Adrenal gland (tissue), 12 donors: ENCODE measurements around the gene CAMKK1. TPM values are rescaled to one million over a fixed set of nuclear protein-coding genes. Genes with fewer than 3 reads are reported as not detected.
A peak's percentile ranks its signal among the peaks of the same experiment; 100 is the strongest.

Experiments
- DNase-seq, 7 donors: peaks; one replicate each; pipeline ENCODE4 v3.0.0-alpha.2; 2019 to 2020
- H3K27ac ChIP-seq, 5 donors: fragments of 200-600 bp; sonication (generic) in 4 of 5; 1 replicate in 3 of 5; 2 replicates in 2 of 5; pipeline versions ENCODE4 v1.5.1 to v1.8.0; 2016 to 2020; ENCODE audit warnings: mild to moderate bottlenecking in 1 of 5
- H3K27me3 ChIP-seq: fragments of 200-600 bp; 2 replicates; pipeline ENCODE4 v1.8.0; 2021
- H3K36me3 ChIP-seq, 2 donors: fragments of 200-600 bp; replicated peaks in 1 of 2; 1 replicate in 1 of 2; 2 replicates in 1 of 2; pipeline versions ENCODE4 v1.5.1 to v1.8.0; 2018 to 2022
- H3K4me1 ChIP-seq, 2 donors: fragments of 200-600 bp; replicated peaks in 1 of 2; 1 replicate in 1 of 2; 2 replicates in 1 of 2; pipeline versions ENCODE4 v1.5.1 to v1.8.0; 2018 to 2021
- H3K4me3 ChIP-seq, 4 donors: fragments of 200-600 bp; sonication (generic) in 3 of 4; one replicate each; pipeline ENCODE4 v1.5.1; 2016 to 2018
- H3K9me3 ChIP-seq, 3 donors: fragments of 200-600 bp; sonication (generic) in 1 of 3; replicated peaks in 1 of 3; 1 replicate in 2 of 3; 2 replicates in 1 of 3; pipeline versions ENCODE4 v1.5.1 to v1.8.0; 2016 to 2021
- CTCF ChIP-seq, 6 experiments: fragments of 450-650 bp in 4 of 6; fragments of 200-600 bp in 2 of 6; sonication (generic) in 1 of 6; IDR thresholded peaks; 1 replicate in 5 of 6; 2 replicates in 1 of 6; pipeline versions ENCODE4 v1.5.1 to v1.8.0; 2016 to 2021; ENCODE audit warnings: antibody characterized with exemption in 6 of 6, mild to moderate bottlenecking in 2 of 6, moderate library complexity in 1 of 6
- POLR2A ChIP-seq, 2 donors: fragments of 450-650 bp; IDR thresholded peaks; one replicate each; pipeline ENCODE4 v1.6.1; 2017; ENCODE audit warnings: antibody characterized with exemption in 2 of 2, mild to moderate bottlenecking in 2 of 2, moderate library complexity in 1 of 2
- WGBS, 4 donors: extraction: QIAGEN DNeasy Blood & Tissue Kit in 2 of 4; methylation state at CpG; one replicate each; pipeline versions ENCODE4 v1.1.5 to v1.1.7; 2013 to 2017; 5-methylcytosine and 5-hydroxymethylcytosine counted together
- intact Hi-C, 2 donors: fragments of 100-400 bp; cut with DNase I; formaldehyde crosslinking; loops; one replicate each; pipeline versions ENCODE4 v1.14.1 to v1.15.0; 2022 to 2023
- polyA plus RNA-seq, 3 donors: library from polyadenylated mRNA; stranded (reverse); fragments of 200-250 nt in 2 of 3; fragments of 350-450 nt in 1 of 3; fragmentation: Illumina TruSeq in 1 of 3; extraction: RNeasy Lipid Tissue Mini Kit (QIAGEN cat#74804) in 1 of 3; gene quantifications; one replicate each; pipeline ENCODE4 v1.2.3, GENCODE V29; 2013 to 2014
- total RNA-seq, 9 donors: library from RNA; depleted of rRNA in 4 of 9; stranded (reverse); fragments of >200 nt in 4 of 9; fragments of 120-200 nt in 1 of 9; fragmentation: NEBNext Ultra II Directional in 1 of 9; extraction: Animal tissue kit (Norgen Biotek cat#: 25700) in 1 of 9; gene quantifications; one replicate each; pipeline versions ENCODE4 v1.1.0 to v1.2.4, GENCODE V29; 2013 to 2023
- donor health status: healthy with polysubstance abuse.
- donor health status: Bipolar disorder and iron deficiency.
- donor health status: DM: yes; HTN: yes; CAD: no.
- donor health status: DM: no; HTN: no; CAD: no.
- donor health status: DM: no; HTN: no; CAD: no.
- donor health status: DM: yes; HTN: yes; CAD: no.

Gene CAMKK1
- total and polyA plus RNA-seq, 12 donors = 6.0 to 28.2 (median 10.8) TPM

- intact Hi-C loops = loop anchor here in 1 of 2 donors (5.0 kb wide), 1 partner anchor 94 kb away; no protein-coding TSS in a partner anchor
- peak; percentile 75 to 94 (median 85) for DNase-seq
- WGBS, 4 donors = 23 to 61% (median 35%) methylated on average over 7 to 17 of the region's 17 CpGs
- Histone ChIP-seq H3K4me3 (no peak overlapping the region), H3K27me3 (no peaks in the 10 kb centered on the region), H3K36me3 (no peaks in the 10 kb centered on the region), H3K4me1 (peaks cover 14 to 22% of the 10 kb centered on the region in 2 donors), H3K9me3 (no peaks in the 10 kb centered on the region), H3K27ac (peak overlapping the region in 1 of 5 donors; percentile 16)
- TF ChIP-seq POLR2A (IDR thresholded peaks at IDR 0.05) = no peak
- TF ChIP-seq CTCF (IDR thresholded peaks at IDR 0.05) = peak; percentile 91 to 98 (median 95)
These were observed 20.9 kb upstream of the CAMKK1 start for GRCh38 chr17:3913531-3914311.

DNA sequence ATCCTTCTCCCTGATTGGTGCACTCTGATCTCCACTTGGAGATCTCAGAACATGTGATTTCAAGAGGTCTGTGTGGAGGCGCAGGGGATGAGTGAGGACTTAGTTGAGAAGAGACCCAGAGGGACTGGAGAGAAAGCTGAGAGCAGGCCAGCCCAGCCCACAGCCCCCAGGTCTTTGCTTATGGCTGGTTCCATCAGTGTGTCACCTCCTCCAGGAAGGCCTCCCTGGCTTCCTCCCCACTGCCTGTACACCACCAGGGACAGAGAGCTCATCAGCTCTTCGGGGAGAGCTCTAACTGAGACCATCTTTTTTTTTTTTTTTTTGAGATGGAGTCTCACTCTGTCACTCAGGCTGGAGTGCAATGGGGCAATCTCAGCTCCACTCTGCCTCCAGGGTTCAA, 20.0 kb upstream of the CAMKK1 start:
- no peaks in the 10 kb centered on the region for H3K36me3 ChIP-seq
- peaks cover 13 to 22% of the 10 kb centered on the region in 2 donors for H3K4me1 ChIP-seq
- no peaks in the 10 kb centered on the region for H3K9me3 ChIP-seq
- DNase-seq = no peak
- H3K27me3 ChIP-seq = no peaks in the 10 kb centered on the region
- TF ChIP-seq CTCF (IDR thresholded peaks at IDR 0.05) = no peak
- TF ChIP-seq POLR2A (IDR thresholded peaks at IDR 0.05) = no peak
- 93 to 100% (median 97%) methylated on average over 2 of the region's 2 CpGs for WGBS, 4 donors
- H3K4me3 ChIP-seq = no peak overlapping the region
- intact Hi-C loops = loop anchor here in 1 of 2 donors (5.0 kb wide), 1 partner anchor 94 kb away; no protein-coding TSS in a partner anchor
- no peak overlapping the region for H3K27ac ChIP-seq

GRCh38 chr17:3911271-3912053, 18.6 kb upstream of the CAMKK1 start:
- no peak overlapping the region for H3K4me3 ChIP-seq
- no peaks in the 10 kb centered on the region for H3K27me3 ChIP-seq
- no peaks in the 10 kb centered on the region for H3K36me3 ChIP-seq
- no peaks in the 10 kb centered on the region for H3K9me3 ChIP-seq
- no peak overlapping the region for H3K27ac ChIP-seq
- peaks cover 0 to 9% of the 10 kb centered on the region in 2 donors for H3K4me1 ChIP-seq
- peak in 2 of 7 donors; percentile 40 to 72 for DNase-seq
- intact Hi-C loops = loop anchor here in 1 of 2 donors (5.0 kb wide), 1 partner anchor 96 kb away; no protein-coding TSS in a partner anchor
- WGBS, 4 donors = 60 to 76% (median 69%) methylated on average over 24 to 30 of the region's 30 CpGs
- no peak for TF ChIP-seq POLR2A (IDR thresholded peaks at IDR 0.05)
- no peak for TF ChIP-seq CTCF (IDR thresholded peaks at IDR 0.05)
